Glutamatergic neuron (in vitro differentiated cells): Measurements from ENCODE around the gene CCDC9B. TPM values are rescaled to one million over a fixed set of nuclear protein-coding genes. Genes with fewer than 3 reads are reported as not detected.

ENCODE experiments used
- DNase-seq: peaks from one replicate; pipeline ENCODE4 v3.0.0; 2022
- H3K27ac Mint-ChIP-seq: one replicate; pipeline ENCODE4 v1.8.0; 2020; ENCODE audit warnings: mild to moderate bottlenecking, mixed read lengths, inconsistent platforms; ENCODE audit not compliant: unreplicated experiment
- H3K27me3 Mint-ChIP-seq: one replicate; pipeline ENCODE4 v1.8.0; 2020; ENCODE audit warnings: mild to moderate bottlenecking, moderate library complexity, mixed read lengths, inconsistent platforms; ENCODE audit not compliant: unreplicated experiment
- H3K36me3 Mint-ChIP-seq: one replicate; pipeline ENCODE4 v1.8.0; 2020; ENCODE audit warnings: mild to moderate bottlenecking, mixed read lengths, inconsistent platforms; ENCODE audit not compliant: unreplicated experiment
- H3K4me1 Mint-ChIP-seq: one replicate; pipeline ENCODE4 v1.8.0; 2020; ENCODE audit warnings: mild to moderate bottlenecking, low read depth, mixed read lengths, inconsistent platforms; ENCODE audit not compliant: unreplicated experiment
- H3K4me3 Mint-ChIP-seq: one replicate; pipeline ENCODE4 v1.8.0; 2020; ENCODE audit warnings: mild to moderate bottlenecking, mixed read lengths, inconsistent platforms; ENCODE audit not compliant: unreplicated experiment
- H3K9me3 Mint-ChIP-seq: one replicate; pipeline ENCODE4 v1.8.0; 2020; ENCODE audit warnings: mild to moderate bottlenecking, moderate library complexity, mixed read lengths, inconsistent platforms; ENCODE audit not compliant: unreplicated experiment
- total RNA-seq: library from RNA; stranded (reverse); fragmentation: NEBNext Ultra II Directional; extraction: Animal tissue kit (Norgen Biotek cat#: 25700); gene quantifications from one replicate; pipeline ENCODE4 v1.2.1, GENCODE V29; 2021; ENCODE audit not compliant: unreplicated experiment
- TF ChIP-seq, protein P1 (sequence below): fragments of 200-600 bp; sonication (generic); IDR thresholded peaks from one replicate; pipeline ENCODE4 v1.5.0; 2021; ENCODE audit not compliant: partially characterized antibody, unreplicated experiment

CCDC9B gene
- total RNA-seq, 1 donor from 2014 or later, result 0.49 TPM

DNA sequence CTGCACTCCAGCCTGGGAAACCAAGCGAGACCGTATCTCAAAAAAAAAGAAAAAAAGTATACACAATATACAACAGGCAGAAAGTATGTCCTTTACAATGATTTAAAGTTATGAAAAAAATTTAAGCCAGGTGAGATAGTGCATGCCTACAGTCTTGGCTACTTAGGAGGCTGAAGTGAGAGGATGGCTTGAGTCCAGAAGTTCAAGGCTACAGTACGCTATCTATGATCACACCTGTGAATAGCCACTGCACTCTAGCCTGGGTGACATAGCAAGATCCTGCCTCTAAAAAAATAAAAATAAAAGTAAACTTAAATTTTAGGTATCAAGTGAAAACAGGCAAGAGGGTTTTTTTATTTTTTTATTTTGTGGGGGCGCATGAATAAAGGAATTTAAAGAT lies 38.6 kb upstream of the CCDC9B start:
- Mint-ChIP-seq H3K27me3 (peaks cover 3% of the 10 kb centered on the region), H3K4me3 (no peak overlapping the region), H3K36me3 (no peaks in the 10 kb centered on the region), H3K9me3 (peaks cover 3% of the 10 kb centered on the region), H3K27ac (no peak overlapping the region), H3K4me1 (peaks cover 11% of the 10 kb centered on the region)
- DNase-seq, result no peak
- TF ChIP-seq, protein P1, sequence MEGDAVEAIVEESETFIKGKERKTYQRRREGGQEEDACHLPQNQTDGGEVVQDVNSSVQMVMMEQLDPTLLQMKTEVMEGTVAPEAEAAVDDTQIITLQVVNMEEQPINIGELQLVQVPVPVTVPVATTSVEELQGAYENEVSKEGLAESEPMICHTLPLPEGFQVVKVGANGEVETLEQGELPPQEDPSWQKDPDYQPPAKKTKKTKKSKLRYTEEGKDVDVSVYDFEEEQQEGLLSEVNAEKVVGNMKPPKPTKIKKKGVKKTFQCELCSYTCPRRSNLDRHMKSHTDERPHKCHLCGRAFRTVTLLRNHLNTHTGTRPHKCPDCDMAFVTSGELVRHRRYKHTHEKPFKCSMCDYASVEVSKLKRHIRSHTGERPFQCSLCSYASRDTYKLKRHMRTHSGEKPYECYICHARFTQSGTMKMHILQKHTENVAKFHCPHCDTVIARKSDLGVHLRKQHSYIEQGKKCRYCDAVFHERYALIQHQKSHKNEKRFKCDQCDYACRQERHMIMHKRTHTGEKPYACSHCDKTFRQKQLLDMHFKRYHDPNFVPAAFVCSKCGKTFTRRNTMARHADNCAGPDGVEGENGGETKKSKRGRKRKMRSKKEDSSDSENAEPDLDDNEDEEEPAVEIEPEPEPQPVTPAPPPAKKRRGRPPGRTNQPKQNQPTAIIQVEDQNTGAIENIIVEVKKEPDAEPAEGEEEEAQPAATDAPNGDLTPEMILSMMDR, result no peak

DNA sequence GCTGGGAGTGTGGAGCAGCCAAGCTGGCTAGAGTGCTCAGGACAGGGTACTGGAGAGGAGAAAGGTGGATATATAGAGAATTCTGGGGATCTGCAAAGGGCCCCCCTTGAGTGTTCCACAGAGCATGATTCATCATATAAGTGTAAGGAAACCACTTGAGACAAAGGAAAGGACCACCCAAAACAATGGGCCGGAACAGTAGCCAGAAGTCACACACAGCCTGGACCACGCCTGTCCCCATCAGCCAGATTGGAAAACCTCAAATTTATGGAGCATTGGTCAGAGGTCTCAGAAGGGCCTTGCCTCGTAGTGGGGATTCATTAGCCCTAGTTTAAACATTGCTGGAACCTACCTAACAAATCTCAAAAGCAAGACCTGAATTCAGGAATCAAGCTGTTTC lies 36.9 kb upstream of the CCDC9B start:
- H3K27ac Mint-ChIP-seq, result no peak overlapping the region
- peaks cover 3% of the 10 kb centered on the region for H3K9me3 Mint-ChIP-seq
- H3K36me3 Mint-ChIP-seq, result no peaks in the 10 kb centered on the region
- no peak for DNase-seq
- H3K27me3 Mint-ChIP-seq, result peaks cover under 1% of the 10 kb centered on the region
- H3K4me3 Mint-ChIP-seq, result no peak overlapping the region
- peaks cover 3% of the 10 kb centered on the region for H3K4me1 Mint-ChIP-seq
- TF ChIP-seq, protein P1, result no peak

DNA sequence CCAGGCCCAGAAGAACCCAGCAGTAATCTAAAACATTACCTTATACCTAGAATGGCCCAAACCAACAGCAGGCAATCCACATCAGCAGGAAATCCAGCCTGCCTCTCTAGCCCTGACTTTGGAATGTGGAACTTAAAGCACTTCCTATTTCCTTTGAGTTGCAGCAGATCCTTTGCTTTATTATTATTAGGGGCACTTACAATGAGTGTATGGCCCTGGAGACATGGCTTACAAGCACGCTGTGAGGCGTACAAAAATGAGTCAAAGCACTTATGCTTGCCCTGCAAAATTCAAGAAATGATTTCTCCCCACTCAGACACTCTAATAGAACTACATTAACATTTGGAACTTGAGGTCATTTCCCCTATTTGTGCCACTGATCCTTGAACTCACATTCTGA lies 32.2 kb upstream of the CCDC9B start:
- Mint-ChIP-seq H3K4me1 (peaks cover 4% of the 10 kb centered on the region), H3K4me3 (no peak overlapping the region), H3K36me3 (peaks cover 4% of the 10 kb centered on the region), H3K27me3 (no peaks in the 10 kb centered on the region), H3K9me3 (peaks cover 7% of the 10 kb centered on the region), H3K27ac (no peak overlapping the region)
- TF ChIP-seq, protein P1, result no peak
- DNase-seq, result no peak

DNA sequence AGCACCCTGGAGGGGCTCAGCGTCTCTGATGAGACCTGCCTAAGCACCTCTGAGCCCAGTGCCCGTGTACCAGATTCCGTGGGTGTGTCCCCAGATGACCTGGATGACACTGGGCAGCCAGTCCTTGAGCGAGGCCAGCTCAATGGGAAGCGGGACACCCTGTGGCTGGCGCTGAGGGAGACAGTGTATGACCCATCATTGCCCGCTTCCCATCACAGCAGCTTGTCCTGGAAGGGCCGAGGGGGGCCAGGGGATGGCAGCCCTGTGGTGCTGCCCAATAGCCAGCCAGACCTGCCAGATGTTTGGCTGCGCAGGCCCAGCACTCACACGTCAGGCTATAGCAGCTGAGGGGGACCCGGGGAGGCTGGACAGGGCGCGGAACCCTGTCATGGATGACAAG lies 29.2 kb upstream of the CCDC9B start:
- H3K4me1 Mint-ChIP-seq, result peaks cover 4% of the 10 kb centered on the region
- TF ChIP-seq, protein P1, result no peak
- no peak for DNase-seq
- peaks cover 4% of the 10 kb centered on the region for H3K36me3 Mint-ChIP-seq
- no peak overlapping the region for H3K4me3 Mint-ChIP-seq
- H3K9me3 Mint-ChIP-seq, result peaks cover 15% of the 10 kb centered on the region
- no peak overlapping the region for H3K27ac Mint-ChIP-seq
- peaks cover 6% of the 10 kb centered on the region for H3K27me3 Mint-ChIP-seq

DNA sequence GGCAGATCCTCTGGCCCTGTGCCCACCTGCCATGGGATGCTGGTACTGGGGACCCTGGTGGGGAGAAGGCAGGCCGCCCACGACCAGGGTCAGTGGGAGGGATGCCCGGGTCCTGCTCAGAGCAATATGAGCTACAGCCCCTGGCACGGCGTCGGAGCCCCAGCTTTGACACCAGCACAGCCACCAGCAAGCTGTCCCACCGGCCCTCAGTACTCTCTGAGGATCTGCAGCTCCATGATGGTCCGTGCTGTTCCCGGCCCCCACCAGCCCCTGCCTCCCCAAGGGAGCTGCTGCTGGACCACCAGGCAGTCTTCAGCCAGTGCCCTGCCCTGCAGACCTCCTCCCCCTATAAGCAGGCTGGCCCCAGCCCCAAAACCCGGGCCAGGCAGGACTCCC lies 28.7 kb upstream of the CCDC9B start:
- H3K27ac Mint-ChIP-seq, result no peak overlapping the region
- DNase-seq, result no peak
- H3K4me3 Mint-ChIP-seq, result peak overlapping the region; percentile 82
- TF ChIP-seq, protein P1, result no peak
- H3K27me3 Mint-ChIP-seq, result peaks cover 6% of the 10 kb centered on the region
- H3K4me1 Mint-ChIP-seq, result peaks cover 4% of the 10 kb centered on the region
- peaks cover 15% of the 10 kb centered on the region for H3K9me3 Mint-ChIP-seq
- H3K36me3 Mint-ChIP-seq, result peaks cover 4% of the 10 kb centered on the region
